Thyroid gland (tissue), 4 donors: ENCODE results near the gene PAX5. TPM values are rescaled to one million over a fixed set of nuclear protein-coding genes. Genes with fewer than 3 reads are reported as not detected.

Source experiments
- DNase-seq, 2 donors: peaks; one replicate each; pipeline ENCODE4 v3.0.0-alpha.2; 2019
- H3K27ac ChIP-seq, 3 donors: fragments of 200-600 bp; sonication (generic); 1 replicate in 2 of 3; 2 replicates in 1 of 3; pipeline ENCODE4 v1.5.1; 2016 to 2019; ENCODE audit warnings: mild to moderate bottlenecking in 1 of 3, moderate library complexity in 1 of 3
- H3K27me3 ChIP-seq: fragments of 200-600 bp; sonication (generic); one replicate; pipeline ENCODE4 v1.5.1; 2019
- H3K36me3 ChIP-seq, 2 donors: fragments of 200-600 bp; sonication (generic); one replicate each; pipeline ENCODE4 v1.5.1; 2016 to 2019
- H3K4me1 ChIP-seq, 2 donors: fragments of 200-600 bp; sonication (generic); one replicate each; pipeline ENCODE4 v1.5.1; 2017 to 2019
- H3K4me3 ChIP-seq, 3 donors: fragments of 200-600 bp; sonication (generic); replicated peaks in 1 of 3; 1 replicate in 2 of 3; 2 replicates in 1 of 3; pipeline ENCODE4 v1.5.1; 2016; ENCODE audit warnings: mild to moderate bottlenecking in 1 of 3
- H3K9me3 ChIP-seq: fragments of 200-600 bp; sonication (generic); one replicate; pipeline ENCODE4 v1.5.1; 2017
- POLR2A ChIP-seq, 2 donors: fragments of 450-650 bp; IDR thresholded peaks; one replicate each; pipeline ENCODE4 v1.6.1; 2017; ENCODE audit warnings: antibody characterized with exemption in 2 of 2, mild to moderate bottlenecking in 2 of 2, moderate library complexity in 1 of 2
- WGBS, 2 donors: methylation state at CpG; one replicate each; pipeline ENCODE4 v1.1.5; 2017; 5-methylcytosine and 5-hydroxymethylcytosine counted together
- intact Hi-C: fragments of 100-400 bp; cut with DNase I; formaldehyde crosslinking; loops from one replicate; pipeline ENCODE4 v1.15.1; 2023
- total RNA-seq, 4 donors: library from RNA; depleted of rRNA; stranded (reverse); fragments of >200 nt; gene quantifications; one replicate each; pipeline ENCODE4 v1.2.3, GENCODE V29; 2016
- TF ChIP-seq, protein P1 (sequence below), 6 experiments: fragments of 200-600 bp in 3 of 6; fragments of 450-650 bp in 3 of 6; sonication (generic) in 3 of 6; IDR thresholded peaks; one replicate each; pipeline ENCODE4 v1.5.1; 2016 to 2019; ENCODE audit warnings: antibody characterized with exemption in 6 of 6, mild to moderate bottlenecking in 2 of 6, inconsistent platforms in 1 of 6, moderate library complexity in 1 of 6

PAX5 gene
- total RNA-seq, 4 donors from 2014 or later, result 0.68 TPM; not detected in 3

DNA sequence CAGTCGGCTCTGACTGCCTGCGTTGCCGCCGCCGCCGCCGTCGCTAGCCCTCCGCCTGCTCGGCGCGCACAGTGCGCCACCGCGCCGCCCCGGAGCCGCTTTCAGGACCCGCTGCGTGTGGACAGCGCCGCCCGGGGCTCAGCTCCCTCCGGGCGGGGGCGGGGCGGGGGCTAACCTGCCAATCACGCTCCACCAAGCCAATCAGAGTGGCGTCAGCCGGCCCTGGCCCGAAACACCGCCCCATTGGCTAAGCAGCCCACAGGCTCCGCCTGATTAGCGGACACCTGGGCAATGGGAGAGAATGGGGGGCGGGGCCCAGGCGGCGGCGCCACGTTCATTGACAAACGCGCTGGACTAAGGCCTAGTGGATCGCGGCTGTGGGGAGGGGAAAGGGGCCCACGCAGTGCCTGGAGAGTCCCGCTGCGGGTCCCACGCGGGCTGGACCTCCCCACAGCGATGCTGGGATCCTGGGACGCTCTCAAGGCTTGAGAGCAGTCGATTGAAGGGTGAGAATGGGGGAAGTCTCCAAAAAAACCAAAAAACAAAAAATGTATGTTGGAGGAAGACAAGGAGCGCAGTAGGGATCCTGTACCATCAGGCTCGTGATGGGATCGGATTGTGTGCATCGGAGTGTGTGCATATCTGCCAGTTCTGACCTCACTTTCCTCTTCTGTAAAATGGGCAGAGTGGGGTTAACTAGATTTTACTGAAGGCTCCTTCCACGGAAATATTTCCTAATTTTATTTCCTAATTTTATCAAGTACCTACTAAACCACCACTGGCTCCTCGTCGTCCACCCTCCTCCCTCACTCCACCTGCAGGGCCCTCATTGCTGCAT lies 6.3 kb downstream of the PAX5 start:
- TF ChIP-seq, protein P1, sequence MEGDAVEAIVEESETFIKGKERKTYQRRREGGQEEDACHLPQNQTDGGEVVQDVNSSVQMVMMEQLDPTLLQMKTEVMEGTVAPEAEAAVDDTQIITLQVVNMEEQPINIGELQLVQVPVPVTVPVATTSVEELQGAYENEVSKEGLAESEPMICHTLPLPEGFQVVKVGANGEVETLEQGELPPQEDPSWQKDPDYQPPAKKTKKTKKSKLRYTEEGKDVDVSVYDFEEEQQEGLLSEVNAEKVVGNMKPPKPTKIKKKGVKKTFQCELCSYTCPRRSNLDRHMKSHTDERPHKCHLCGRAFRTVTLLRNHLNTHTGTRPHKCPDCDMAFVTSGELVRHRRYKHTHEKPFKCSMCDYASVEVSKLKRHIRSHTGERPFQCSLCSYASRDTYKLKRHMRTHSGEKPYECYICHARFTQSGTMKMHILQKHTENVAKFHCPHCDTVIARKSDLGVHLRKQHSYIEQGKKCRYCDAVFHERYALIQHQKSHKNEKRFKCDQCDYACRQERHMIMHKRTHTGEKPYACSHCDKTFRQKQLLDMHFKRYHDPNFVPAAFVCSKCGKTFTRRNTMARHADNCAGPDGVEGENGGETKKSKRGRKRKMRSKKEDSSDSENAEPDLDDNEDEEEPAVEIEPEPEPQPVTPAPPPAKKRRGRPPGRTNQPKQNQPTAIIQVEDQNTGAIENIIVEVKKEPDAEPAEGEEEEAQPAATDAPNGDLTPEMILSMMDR (IDR thresholded peaks at IDR 0.05), result no peak
- no peak for TF ChIP-seq POLR2A (IDR thresholded peaks at IDR 0.05)
- WGBS, 2 donors, result 1 to 7% methylated on average over 28 to 31 of the region's 58 CpGs
- Histone ChIP-seq H3K27ac (no peak overlapping the region), H3K27me3 (peaks cover 65% of the 10 kb centered on the region), H3K4me3 (peak overlapping the region in 1 of 3 donors; percentile 19), H3K4me1 (peaks cover 22 to 41% of the 10 kb centered on the region in 2 donors), H3K36me3 (no peaks in the 10 kb centered on the region), H3K9me3 (no peaks in the 10 kb centered on the region)
- intact Hi-C loops, result no loop called here
- peak; percentile 91 for DNase-seq

DNA sequence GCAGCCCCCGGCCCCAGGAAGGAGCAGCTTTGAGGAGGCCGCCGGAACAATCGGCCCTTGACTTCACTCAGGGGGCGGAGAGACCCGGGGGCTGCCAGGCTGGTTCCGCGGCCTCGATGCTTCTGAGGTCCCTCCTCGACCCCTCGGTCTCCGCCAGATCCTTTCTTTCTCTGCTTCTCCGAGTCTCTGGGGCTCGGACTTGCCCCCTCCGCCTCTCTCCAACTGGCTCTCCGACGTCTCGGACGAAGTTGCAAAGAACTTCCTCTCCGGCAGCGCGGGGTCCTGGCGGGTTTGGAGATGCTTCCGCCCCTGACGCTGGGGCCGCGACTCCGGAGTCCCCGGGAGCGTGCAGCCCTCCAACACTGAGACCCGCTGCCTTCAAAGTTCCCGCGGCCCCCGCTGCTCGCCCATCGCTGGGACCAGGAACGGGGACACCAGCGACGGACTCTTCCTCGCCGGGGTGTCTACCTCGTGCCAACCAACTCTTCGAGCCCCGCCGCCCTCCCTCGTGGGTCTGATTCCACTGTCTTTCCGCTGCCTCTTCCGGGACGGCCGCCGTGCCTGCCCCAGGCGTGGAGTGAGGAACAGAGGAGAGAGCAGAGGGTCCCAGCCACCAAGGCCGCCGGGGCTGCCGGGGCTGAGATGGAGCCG lies 7.0 kb downstream of the PAX5 start:
- Histone ChIP-seq H3K9me3 (no peaks in the 10 kb centered on the region), H3K36me3 (no peaks in the 10 kb centered on the region), H3K27ac (no peak overlapping the region), H3K4me3 (peak overlapping the region in 1 of 3 donors; percentile 19), H3K27me3 (peaks cover 62% of the 10 kb centered on the region), H3K4me1 (peaks cover 22 to 41% of the 10 kb centered on the region in 2 donors)
- WGBS, 2 donors, result 0 to 3% methylated on average over 29 to 39 of the region's 56 CpGs
- intact Hi-C loops, result no loop called here
- TF ChIP-seq, protein P1 (IDR thresholded peaks at IDR 0.05), result no peak
- TF ChIP-seq POLR2A (IDR thresholded peaks at IDR 0.05), result no peak
- no peak for DNase-seq

DNA sequence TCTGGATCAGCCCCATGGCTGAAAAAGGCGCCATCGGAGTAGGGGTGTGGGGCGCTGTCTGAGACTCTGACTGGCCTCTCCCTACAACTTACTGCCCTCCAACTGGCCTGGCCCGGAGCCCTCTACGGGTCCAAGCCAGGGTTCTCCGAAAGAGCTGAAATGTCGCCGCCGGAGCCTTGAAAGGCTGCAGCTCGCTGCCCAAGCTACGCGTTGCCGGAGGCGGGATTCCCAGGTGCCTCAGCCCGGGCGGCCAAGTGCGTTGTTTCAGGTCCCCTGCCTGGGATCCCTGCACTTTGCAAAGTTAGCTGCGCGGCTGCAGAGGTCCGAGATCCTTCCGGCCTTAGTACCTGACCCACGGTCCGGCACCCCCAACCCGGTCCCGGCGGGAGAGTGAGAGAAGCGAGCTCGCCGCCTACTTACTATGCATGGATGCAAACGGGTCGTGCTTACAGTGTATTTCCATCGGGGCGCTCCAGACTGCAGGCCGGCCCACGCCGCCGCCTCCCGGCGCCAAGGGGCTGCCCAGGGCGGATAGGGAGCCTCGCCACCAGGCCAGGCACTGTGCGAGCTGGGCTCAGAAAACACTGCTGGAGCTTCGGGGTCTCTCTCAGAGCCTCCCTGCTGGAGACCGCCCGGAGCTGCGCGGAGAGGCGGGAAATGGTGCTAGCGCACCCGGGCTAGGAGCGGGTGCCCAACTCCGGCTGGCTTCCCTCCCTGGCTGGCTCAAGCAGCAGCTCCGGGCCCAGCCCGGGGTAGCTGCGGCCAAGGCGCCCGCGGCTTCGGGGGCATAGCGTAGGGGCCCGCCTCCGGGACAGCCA lies 7.7 kb downstream of the PAX5 start:
- 2 to 7% methylated on average over 9 to 21 of the region's 62 CpGs for WGBS, 2 donors
- DNase-seq, result no peak
- Histone ChIP-seq H3K27me3 (peaks cover 62% of the 10 kb centered on the region), H3K4me3 (peak overlapping the region in 1 of 3 donors; percentile 11), H3K4me1 (peaks cover 22 to 41% of the 10 kb centered on the region in 2 donors), H3K9me3 (no peaks in the 10 kb centered on the region), H3K36me3 (no peaks in the 10 kb centered on the region), H3K27ac (no peak overlapping the region)
- intact Hi-C loops, result no loop called here
- TF ChIP-seq, protein P1 (IDR thresholded peaks at IDR 0.05), result no peak
- no peak for TF ChIP-seq POLR2A (IDR thresholded peaks at IDR 0.05)

DNA sequence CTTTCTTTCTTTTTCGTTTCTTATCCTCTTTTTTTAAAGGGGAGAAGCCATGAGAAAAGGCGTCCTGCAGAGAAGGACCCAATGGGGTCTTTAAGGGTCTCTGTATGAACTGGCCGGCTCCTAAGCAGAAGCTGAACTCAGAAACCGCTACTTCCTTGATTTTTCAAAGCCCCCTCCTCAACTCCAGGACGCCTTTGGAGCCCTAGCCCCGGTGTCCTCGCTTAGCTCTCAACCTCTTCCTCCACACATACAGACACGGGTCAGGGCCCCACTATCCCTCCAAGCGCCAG lies 8.3 kb downstream of the PAX5 start:
- Histone ChIP-seq H3K9me3 (no peaks in the 10 kb centered on the region), H3K36me3 (no peaks in the 10 kb centered on the region), H3K27ac (no peak overlapping the region), H3K27me3 (peaks cover 62% of the 10 kb centered on the region), H3K4me3 (peak overlapping the region in 1 of 3 donors; percentile 11), H3K4me1 (peaks cover 22 to 41% of the 10 kb centered on the region in 2 donors)
- WGBS, 2 donors, result 1 to 2% methylated on average over 9 of the region's 9 CpGs
- TF ChIP-seq POLR2A (IDR thresholded peaks at IDR 0.05), result no peak
- TF ChIP-seq, protein P1 (IDR thresholded peaks at IDR 0.05), result no peak
- intact Hi-C loops, result no loop called here
- no peak for DNase-seq
